BE2C (cell line): ENCODE measurements around the gene MT1G.

ENCODE experiments used
- DNase-seq: peaks from one replicate; pipeline ENCODE4 v3.0.0-alpha.2; 2020
- H3K27me3 ChIP-seq: fragments of 250-450 bp; sonication (Bioruptor Pico); 2 replicates; pipeline ENCODE4 v1.5.1; 2020; ENCODE audit warnings: mild to moderate bottlenecking
- H3K36me3 ChIP-seq: fragments of 250-450 bp; sonication (Bioruptor Pico); 2 replicates; pipeline ENCODE4 v1.5.1; 2020; ENCODE audit warnings: mild to moderate bottlenecking
- H3K4me1 ChIP-seq: fragments of 250-450 bp; sonication (Bioruptor Pico); 2 replicates; pipeline ENCODE4 v1.5.1; 2020
- H3K4me3 ChIP-seq: 2 replicates; pipeline ENCODE4 v1.5.1; 2011; ENCODE audit warnings: low read depth, low read length
- H3K9me3 ChIP-seq: fragments of 250-450 bp; sonication (Bioruptor Pico); 2 replicates; pipeline ENCODE4 v1.5.1; 2020
- CTCF ChIP-seq: IDR thresholded peaks from 2 replicates; pipeline ENCODE4 v1.5.1; 2012; ENCODE audit warnings: mild to moderate bottlenecking, low read depth, low read length

MT1G gene

GRCh38 chr16:56635441-56635967, 32.4 kb downstream of the MT1G start:
- Histone ChIP-seq H3K36me3 (no peaks in the 10 kb centered on the region), H3K27me3 (peaks cover 87% of the 10 kb centered on the region), H3K9me3 (no peaks in the 10 kb centered on the region), H3K4me1 (no peaks in the 10 kb centered on the region), H3K4me3 (no peak overlapping the region)
- no peak for DNase-seq
- no peak for TF ChIP-seq CTCF

- no peaks in the 10 kb centered on the region for H3K36me3 ChIP-seq
- DNase-seq, result no peak
- peaks cover 86% of the 10 kb centered on the region for H3K27me3 ChIP-seq
- no peaks in the 10 kb centered on the region for H3K9me3 ChIP-seq
- no peak overlapping the region for H3K4me3 ChIP-seq
- TF ChIP-seq CTCF, result no peak
- H3K4me1 ChIP-seq, result no peaks in the 10 kb centered on the region
Measured at GRCh38 chr16:56634715-56635440, 33.0 kb downstream of the MT1G start.

GRCh38 chr16:56633535-56633934, 34.3 kb downstream of the MT1G start:
- no peaks in the 10 kb centered on the region for H3K36me3 ChIP-seq
- no peaks in the 10 kb centered on the region for H3K9me3 ChIP-seq
- H3K4me3 ChIP-seq, result no peak overlapping the region
- no peak for TF ChIP-seq CTCF
- DNase-seq, result no peak
- H3K27me3 ChIP-seq, result peaks cover 73% of the 10 kb centered on the region
- peaks cover 2% of the 10 kb centered on the region; the same call in 1 of the 2 replicates for H3K4me1 ChIP-seq

- H3K27me3 ChIP-seq, result peaks cover 66% of the 10 kb centered on the region
- no peaks in the 10 kb centered on the region for H3K36me3 ChIP-seq
- DNase-seq, result no peak
- H3K9me3 ChIP-seq, result no peaks in the 10 kb centered on the region
- TF ChIP-seq CTCF, result no peak
- no peak overlapping the region for H3K4me3 ChIP-seq
- H3K4me1 ChIP-seq, result peaks cover 2% of the 10 kb centered on the region; the same call in 1 of the 2 replicates
Measured at GRCh38 chr16:56632848-56633365, 35.0 kb downstream of the MT1G start.

GRCh38 chr16:56632156-56632847, 35.6 kb downstream of the MT1G start, which contains the start of gene MT1M:
MT1M (plus strand) TSS chr16:56632659; CDS start chr16:56632732, 73 bp downstream.
- H3K9me3 ChIP-seq, result no peaks in the 10 kb centered on the region
- H3K4me1 ChIP-seq, result peaks cover 2% of the 10 kb centered on the region; the same call in 1 of the 2 replicates
- peak within 1 kb of the TSS; percentile 19 for H3K4me3 ChIP-seq
- no peak for DNase-seq
- H3K36me3 ChIP-seq, result no peaks in the 10 kb centered on the region
- H3K27me3 ChIP-seq, result peaks cover 60% of the 10 kb centered on the region
- no peak for TF ChIP-seq CTCF
